BLaER1 treated with 17β-estradiol and CSF1 and Interleukin-3, amounts not matched to agents 10 nM and 100 nM (cell line): ENCODE measurements around the gene FGF10.

ENCODE experiments used
- H3K27ac ChIP-seq, 11 experiments: shearing (Covaris generic); formaldehyde crosslinking; 2 replicates each; pipeline ENCODE4 v1.8.1; 2022
- H3K27me3 ChIP-seq, 11 experiments: shearing (Covaris generic); formaldehyde crosslinking; 2 replicates each; pipeline ENCODE4 v1.8.1; 2022
- H3K36me3 ChIP-seq, 11 experiments: shearing (Covaris generic); formaldehyde crosslinking; 2 replicates each; pipeline ENCODE4 v1.8.1; 2022
- H3K4me1 ChIP-seq, 10 experiments: shearing (Covaris generic); formaldehyde crosslinking; 2 replicates each; pipeline ENCODE4 v1.8.1; 2022
- H3K4me2 ChIP-seq, 11 experiments: shearing (Covaris generic); formaldehyde crosslinking; 2 replicates each; pipeline ENCODE4 v1.8.1; 2022
- H3K4me3 ChIP-seq, 10 experiments: shearing (Covaris generic); formaldehyde crosslinking; 2 replicates each; pipeline ENCODE4 v1.8.1; 2022
- H3K9ac ChIP-seq, 11 experiments: shearing (Covaris generic); formaldehyde crosslinking; 2 replicates each; pipeline ENCODE4 v1.8.1; 2022
- H3K9me3 ChIP-seq, 11 experiments: shearing (Covaris generic); formaldehyde crosslinking; replicated peaks in 1 of 11; 2 replicates each; pipeline ENCODE4 v1.8.1; 2022
- H4K20me1 ChIP-seq, 11 experiments: shearing (Covaris generic); formaldehyde crosslinking; 2 replicates each; pipeline ENCODE4 v1.8.1; 2022
- Cebpa-rat ChIP-seq, 11 experiments: shearing (Covaris generic); IDR thresholded peaks; 2 replicates each; pipeline ENCODE4 v1.8.1; 2022

Gene FGF10

GRCh38 chr5:44294516-44294915, 94.7 kb downstream of the FGF10 start:
- Histone ChIP-seq H3K9ac (no peak overlapping the region), H3K36me3 (no peaks in the 10 kb centered on the region), H3K27me3 (no peaks in the 10 kb centered on the region), H3K4me1 (no peaks in the 10 kb centered on the region), H3K27ac (no peak overlapping the region), H3K4me2 (no peak overlapping the region), H4K20me1 (no peaks in the 10 kb centered on the region), H3K9me3 (peaks cover 0 to 16% (median 13%) of the 10 kb centered on the region in 11 experiments; a peak in 14 of 22 replicates), H3K4me3 (no peak overlapping the region)
- no peak for TF ChIP-seq Cebpa-rat (IDR thresholded peaks at IDR 0.05)

GRCh38 chr5:44292736-44293135, 96.5 kb downstream of the FGF10 start:
- Histone ChIP-seq H3K9me3 (peaks cover 0 to 18% (median 13%) of the 10 kb centered on the region in 11 experiments; a peak in 14 of 22 replicates), H4K20me1 (no peaks in the 10 kb centered on the region), H3K27ac (no peak overlapping the region), H3K27me3 (no peaks in the 10 kb centered on the region), H3K4me3 (no peak overlapping the region), H3K9ac (no peak overlapping the region), H3K36me3 (no peaks in the 10 kb centered on the region), H3K4me1 (no peaks in the 10 kb centered on the region), H3K4me2 (no peak overlapping the region)
- TF ChIP-seq Cebpa-rat (IDR thresholded peaks at IDR 0.05) = no peak

- no peaks in the 10 kb centered on the region for H4K20me1 ChIP-seq
- TF ChIP-seq Cebpa-rat (IDR thresholded peaks at IDR 0.05) = no peak
- H3K4me3 ChIP-seq = no peak overlapping the region
- no peaks in the 10 kb centered on the region for H3K9me3 ChIP-seq
- H3K27ac ChIP-seq = no peak overlapping the region
- H3K4me1 ChIP-seq = peaks cover 0 to 10% (median 0%) of the 10 kb centered on the region in 10 experiments; a peak in 1 of 20 replicates
- H3K36me3 ChIP-seq = no peaks in the 10 kb centered on the region
- H3K4me2 ChIP-seq = no peak overlapping the region
- H3K9ac ChIP-seq = no peak overlapping the region
- no peaks in the 10 kb centered on the region for H3K27me3 ChIP-seq
These were observed 110.8 kb downstream of the FGF10 start for GRCh38 chr5:44278469-44278868.

GRCh38 chr5:44275908-44276307, 113.3 kb downstream of the FGF10 start:
- no peak overlapping the region for H3K4me3 ChIP-seq
- H3K9me3 ChIP-seq = no peaks in the 10 kb centered on the region
- no peaks in the 10 kb centered on the region for H3K27me3 ChIP-seq
- H3K36me3 ChIP-seq = no peaks in the 10 kb centered on the region
- no peaks in the 10 kb centered on the region for H4K20me1 ChIP-seq
- H3K4me1 ChIP-seq = peaks cover 0 to 10% (median 0%) of the 10 kb centered on the region in 10 experiments; a peak in 1 of 20 replicates
- TF ChIP-seq Cebpa-rat (IDR thresholded peaks at IDR 0.05) = no peak
- no peak overlapping the region for H3K9ac ChIP-seq
- no peak overlapping the region for H3K27ac ChIP-seq
- H3K4me2 ChIP-seq = no peak overlapping the region

- H3K4me2 ChIP-seq = no peak overlapping the region
- 0 out of 22 replicates have a peak, but pooled peaks of 1 of the 11 experiments have one; percentile 18 for TF ChIP-seq Cebpa-rat (IDR thresholded peaks at IDR 0.05)
- no peaks in the 10 kb centered on the region for H3K36me3 ChIP-seq
- H3K4me1 ChIP-seq = peaks cover 0 to 10% (median 0%) of the 10 kb centered on the region in 10 experiments; a peak in 1 of 20 replicates
- H4K20me1 ChIP-seq = no peaks in the 10 kb centered on the region
- H3K9me3 ChIP-seq = no peaks in the 10 kb centered on the region
- H3K4me3 ChIP-seq = no peak overlapping the region
- no peak overlapping the region for H3K27ac ChIP-seq
- H3K27me3 ChIP-seq = no peaks in the 10 kb centered on the region
- no peak overlapping the region for H3K9ac ChIP-seq
These were observed 113.9 kb downstream of the FGF10 start for GRCh38 chr5:44275329-44275728.

GRCh38 chr5:44267909-44268308, 121.3 kb downstream of the FGF10 start:
- Histone ChIP-seq H3K4me3 (no peak overlapping the region), H3K4me1 (peaks cover under 1 to 7% (median 4%) of the 10 kb centered on the region in 10 experiments; a peak in 16 of 20 replicates), H3K4me2 (no peak overlapping the region), H4K20me1 (no peaks in the 10 kb centered on the region), H3K27me3 (no peaks in the 10 kb centered on the region), H3K27ac (no peak overlapping the region), H3K9me3 (no peaks in the 10 kb centered on the region), H3K36me3 (no peaks in the 10 kb centered on the region), H3K9ac (no peak overlapping the region)
- TF ChIP-seq Cebpa-rat (IDR thresholded peaks at IDR 0.05) = no peak

GRCh38 chr5:44266882-44267576, 122.2 kb downstream of the FGF10 start:
- H3K9me3 ChIP-seq = no peaks in the 10 kb centered on the region
- no peak overlapping the region for H3K4me2 ChIP-seq
- H3K27ac ChIP-seq = no peak overlapping the region
- H3K9ac ChIP-seq = no peak overlapping the region
- no peak overlapping the region for H3K4me3 ChIP-seq
- H3K4me1 ChIP-seq = peaks cover 8 to 16% (median 12%) of the 10 kb centered on the region in 10 experiments; a peak in 18 of 20 replicates
- no peak for TF ChIP-seq Cebpa-rat (IDR thresholded peaks at IDR 0.05)
- H4K20me1 ChIP-seq = no peaks in the 10 kb centered on the region
- no peaks in the 10 kb centered on the region for H3K36me3 ChIP-seq
- no peaks in the 10 kb centered on the region for H3K27me3 ChIP-seq

GRCh38 chr5:44265713-44266112, 123.5 kb downstream of the FGF10 start:
- no peak overlapping the region for H3K4me3 ChIP-seq
- no peak overlapping the region for H3K27ac ChIP-seq
- TF ChIP-seq Cebpa-rat (IDR thresholded peaks at IDR 0.05) = no peak
- no peaks in the 10 kb centered on the region for H3K9me3 ChIP-seq
- H3K27me3 ChIP-seq = no peaks in the 10 kb centered on the region
- peaks cover 8 to 19% (median 13%) of the 10 kb centered on the region in 10 experiments; a peak in 18 of 20 replicates for H3K4me1 ChIP-seq
- no peak overlapping the region for H3K9ac ChIP-seq
- no peaks in the 10 kb centered on the region for H3K36me3 ChIP-seq
- H3K4me2 ChIP-seq = no peak overlapping the region
- no peaks in the 10 kb centered on the region for H4K20me1 ChIP-seq

- Histone ChIP-seq H3K4me2 (no peak overlapping the region), H3K9me3 (no peaks in the 10 kb centered on the region), H3K27me3 (no peaks in the 10 kb centered on the region), H4K20me1 (no peaks in the 10 kb centered on the region), H3K27ac (no peak overlapping the region), H3K36me3 (no peaks in the 10 kb centered on the region), H3K4me1 (peaks cover 8 to 19% (median 13%) of the 10 kb centered on the region in 10 experiments; a peak in 18 of 20 replicates), H3K9ac (no peak overlapping the region), H3K4me3 (no peak overlapping the region)
- no peak for TF ChIP-seq Cebpa-rat (IDR thresholded peaks at IDR 0.05)
These were observed 128.4 kb downstream of the FGF10 start for GRCh38 chr5:44260793-44261192.
